ENCODE results near the gene MTCL1. TPM values are rescaled to one million over a fixed set of nuclear protein-coding genes. Genes with fewer than 3 reads are reported as not detected.

Gene MTCL1
- total RNA-seq, 4 donors from 2014 or later, result 12.3 to 35.9 (median 26.1) TPM

DNA sequence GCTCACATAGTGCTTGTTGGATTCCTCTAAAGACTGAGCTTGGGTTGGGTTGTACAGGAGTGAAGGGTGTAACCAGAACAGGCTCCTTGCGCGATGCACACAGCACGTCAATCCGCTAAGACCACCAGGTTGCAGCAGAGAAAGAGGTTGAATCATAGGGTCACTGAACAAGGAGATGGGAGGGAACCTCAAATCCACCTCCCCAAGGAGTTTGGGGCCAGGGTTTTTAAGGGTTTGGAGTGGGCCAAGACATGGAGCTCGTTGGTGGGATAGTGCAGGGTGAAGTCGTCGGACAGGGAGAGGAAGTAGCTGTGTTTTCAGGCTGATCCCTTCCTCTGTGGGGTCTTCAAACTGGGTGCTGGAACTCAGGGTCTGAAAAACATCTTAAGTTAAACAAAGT is 20.8 kb upstream of the MTCL1 start:
- H3K4me3 ChIP-seq, result no peak overlapping the region
- H3K27ac ChIP-seq, result no peak overlapping the region
- TF ChIP-seq, protein P1, sequence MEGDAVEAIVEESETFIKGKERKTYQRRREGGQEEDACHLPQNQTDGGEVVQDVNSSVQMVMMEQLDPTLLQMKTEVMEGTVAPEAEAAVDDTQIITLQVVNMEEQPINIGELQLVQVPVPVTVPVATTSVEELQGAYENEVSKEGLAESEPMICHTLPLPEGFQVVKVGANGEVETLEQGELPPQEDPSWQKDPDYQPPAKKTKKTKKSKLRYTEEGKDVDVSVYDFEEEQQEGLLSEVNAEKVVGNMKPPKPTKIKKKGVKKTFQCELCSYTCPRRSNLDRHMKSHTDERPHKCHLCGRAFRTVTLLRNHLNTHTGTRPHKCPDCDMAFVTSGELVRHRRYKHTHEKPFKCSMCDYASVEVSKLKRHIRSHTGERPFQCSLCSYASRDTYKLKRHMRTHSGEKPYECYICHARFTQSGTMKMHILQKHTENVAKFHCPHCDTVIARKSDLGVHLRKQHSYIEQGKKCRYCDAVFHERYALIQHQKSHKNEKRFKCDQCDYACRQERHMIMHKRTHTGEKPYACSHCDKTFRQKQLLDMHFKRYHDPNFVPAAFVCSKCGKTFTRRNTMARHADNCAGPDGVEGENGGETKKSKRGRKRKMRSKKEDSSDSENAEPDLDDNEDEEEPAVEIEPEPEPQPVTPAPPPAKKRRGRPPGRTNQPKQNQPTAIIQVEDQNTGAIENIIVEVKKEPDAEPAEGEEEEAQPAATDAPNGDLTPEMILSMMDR (IDR thresholded peaks at IDR 0.05), result no peak
- no peak for TF ChIP-seq POLR2AphosphoS5 (IDR thresholded peaks at IDR 0.05)
- TF ChIP-seq POLR2A (IDR thresholded peaks at IDR 0.05), result no peak
- no peak for TF ChIP-seq EP300 (IDR thresholded peaks at IDR 0.05; ENCODE audit: low read depth)
- no peaks in the 10 kb centered on the region for H3K4me1 ChIP-seq
- in situ Hi-C loops (cut with MboI; ENCODE audit: low pct_ligation_motif_present in 1 of 4, low pct_unique_long_range_greater_than_20kb in 1 of 4, low sequenced_read_pairs in 3 of 4), result loop anchor here in 1 of 4 donors (25.0 kb wide), 1 partner anchor 303 kb away; no protein-coding TSS in a partner anchor
- no peak for DNase-seq
- no peaks in the 10 kb centered on the region for H3K27me3 ChIP-seq
- no peaks in the 10 kb centered on the region for H3K9me3 ChIP-seq
- 93% methylated on average over 7 of the region's 7 CpGs; no CpG with 5 or more reads in 1 of the 2 donors for WGBS, 2 donors (ENCODE audit: low coverage in 1 of 2)
- intact Hi-C loops (cut with DNase I; ENCODE audit: low total_unique reads), result no loop called here
- no peaks in the 10 kb centered on the region for H3K36me3 ChIP-seq

DNA sequence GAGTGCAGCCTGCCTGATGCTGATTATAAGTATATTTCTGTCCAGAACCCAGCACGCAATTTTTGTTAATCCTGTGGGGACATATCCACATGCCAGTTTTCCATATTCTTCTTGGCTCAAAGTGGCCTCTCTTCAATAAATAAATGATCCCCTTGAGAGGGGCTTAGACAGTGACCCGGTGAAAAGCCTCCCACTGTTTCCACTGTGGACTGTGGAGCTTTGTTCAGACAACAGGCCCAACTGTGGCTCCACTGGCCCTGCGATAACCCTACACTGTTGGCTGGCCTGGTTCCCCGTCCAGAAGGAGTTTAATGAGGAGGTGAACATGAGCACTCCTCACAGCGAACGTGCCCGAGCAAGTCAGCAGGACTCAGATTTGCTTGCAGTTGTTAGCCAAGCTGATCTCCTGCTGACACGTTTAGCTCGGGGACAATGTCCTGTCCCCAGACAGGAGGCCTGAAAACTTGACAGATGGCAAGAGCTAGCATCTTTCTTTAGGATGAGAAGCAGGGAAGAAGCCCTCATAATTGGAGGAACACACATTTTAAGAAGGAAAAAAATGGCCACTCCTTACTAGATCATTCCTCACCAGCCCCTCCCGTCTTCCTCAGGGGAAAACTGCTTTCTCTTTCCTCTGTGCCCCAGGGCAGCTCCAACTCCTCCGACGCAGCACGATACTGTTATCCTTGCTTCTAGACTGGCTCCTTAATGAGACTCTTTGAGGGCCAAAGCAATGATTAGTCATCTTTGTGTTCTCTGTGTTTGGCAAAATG is 20.0 kb upstream of the MTCL1 start:
- H3K36me3 ChIP-seq, result no peaks in the 10 kb centered on the region
- H3K9me3 ChIP-seq, result no peaks in the 10 kb centered on the region
- H3K27ac ChIP-seq, result no peak overlapping the region
- TF ChIP-seq EP300 (IDR thresholded peaks at IDR 0.05; ENCODE audit: low read depth) (no peak), POLR2A (IDR thresholded peaks at IDR 0.05) (no peak), POLR2AphosphoS5 (IDR thresholded peaks at IDR 0.05) (no peak)
- TF ChIP-seq, protein P1 (IDR thresholded peaks at IDR 0.05), result no peak
- H3K4me3 ChIP-seq, result no peak overlapping the region
- in situ Hi-C loops (cut with MboI; ENCODE audit: low pct_ligation_motif_present in 1 of 4, low pct_unique_long_range_greater_than_20kb in 1 of 4, low sequenced_read_pairs in 3 of 4), result loop anchor here in 1 of 4 donors (25.0 kb wide), 1 partner anchor 302 kb away; no protein-coding TSS in a partner anchor
- WGBS, 2 donors (ENCODE audit: low coverage in 1 of 2), result 73% methylated on average over 2 to 10 of the region's 13 CpGs
- H3K27me3 ChIP-seq, result no peaks in the 10 kb centered on the region
- DNase-seq, result no peak
- intact Hi-C loops (cut with DNase I; ENCODE audit: low total_unique reads), result no loop called here
- no peaks in the 10 kb centered on the region for H3K4me1 ChIP-seq

DNA sequence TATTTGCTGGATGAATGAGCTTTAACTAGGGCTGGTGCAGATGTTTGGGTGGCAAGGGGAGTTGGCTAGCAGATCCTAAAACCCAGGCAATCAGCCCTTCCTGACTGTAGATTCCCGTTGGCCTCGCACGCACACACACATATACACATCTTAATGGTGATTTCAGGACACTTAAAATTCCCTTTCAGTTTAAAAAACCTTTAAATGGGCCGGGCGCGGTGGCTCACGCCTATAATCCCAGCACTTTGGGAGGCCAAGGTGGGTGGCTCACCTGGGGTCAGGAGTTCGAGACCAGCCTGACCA is 19.5 kb upstream of the MTCL1 start:
- H3K36me3 ChIP-seq, result no peaks in the 10 kb centered on the region
- DNase-seq, result no peak
- H3K4me1 ChIP-seq, result no peaks in the 10 kb centered on the region
- TF ChIP-seq EP300 (IDR thresholded peaks at IDR 0.05; ENCODE audit: low read depth) (no peak), POLR2AphosphoS5 (IDR thresholded peaks at IDR 0.05) (no peak), POLR2A (IDR thresholded peaks at IDR 0.05) (no peak)
- TF ChIP-seq, protein P1 (IDR thresholded peaks at IDR 0.05), result no peak
- WGBS, 2 donors (ENCODE audit: low coverage in 1 of 2), result 88 to 100% methylated on average over 2 to 8 of the region's 8 CpGs
- intact Hi-C loops (cut with DNase I; ENCODE audit: low total_unique reads) (no loop called here), in situ Hi-C loops (cut with MboI; ENCODE audit: low pct_ligation_motif_present in 1 of 4, low pct_unique_long_range_greater_than_20kb in 1 of 4, low sequenced_read_pairs in 3 of 4) (loop anchor here in 1 of 4 donors (25.0 kb wide), 1 partner anchor 301 kb away; no protein-coding TSS in a partner anchor)
- no peak overlapping the region for H3K4me3 ChIP-seq
- H3K27me3 ChIP-seq, result no peaks in the 10 kb centered on the region
- no peak overlapping the region for H3K27ac ChIP-seq
- H3K9me3 ChIP-seq, result no peaks in the 10 kb centered on the region

DNA sequence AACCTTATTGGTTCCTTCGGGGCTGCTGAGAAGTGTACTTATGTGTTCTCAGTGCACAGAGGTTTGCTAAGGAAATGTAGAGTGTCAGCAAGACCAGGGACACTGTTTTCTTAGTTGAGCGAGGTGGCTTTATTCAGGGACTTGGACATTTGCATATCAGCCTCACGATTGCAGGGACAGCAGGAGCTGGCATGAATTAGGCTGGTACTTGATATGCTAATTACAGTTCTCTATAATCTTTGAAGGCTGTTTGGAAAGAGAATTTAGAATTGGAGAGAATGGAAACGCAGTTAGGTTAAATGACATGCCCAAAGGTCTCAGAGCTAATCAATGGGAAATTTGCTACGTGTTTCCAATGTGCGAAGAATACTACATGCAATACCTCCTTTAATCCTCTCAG is 18.7 kb upstream of the MTCL1 start:
- H3K27me3 ChIP-seq, result no peaks in the 10 kb centered on the region
- H3K4me1 ChIP-seq, result no peaks in the 10 kb centered on the region
- intact Hi-C loops (cut with DNase I; ENCODE audit: low total_unique reads), result no loop called here
- no peak for DNase-seq
- H3K27ac ChIP-seq, result no peak overlapping the region
- TF ChIP-seq POLR2AphosphoS5 (IDR thresholded peaks at IDR 0.05) (no peak), POLR2A (IDR thresholded peaks at IDR 0.05) (no peak), EP300 (IDR thresholded peaks at IDR 0.05; ENCODE audit: low read depth) (no peak)
- TF ChIP-seq, protein P1 (IDR thresholded peaks at IDR 0.05), result no peak
- WGBS, 2 donors (ENCODE audit: low coverage in 1 of 2), result 76% methylated on average over 6 of the region's 6 CpGs
- no peaks in the 10 kb centered on the region for H3K36me3 ChIP-seq
- in situ Hi-C loops (cut with MboI; ENCODE audit: low pct_ligation_motif_present in 1 of 4, low pct_unique_long_range_greater_than_20kb in 1 of 4, low sequenced_read_pairs in 3 of 4), result loop anchor here in 1 of 4 donors (25.0 kb wide), 1 partner anchor 301 kb away; no protein-coding TSS in a partner anchor
- no peak overlapping the region for H3K4me3 ChIP-seq
- H3K9me3 ChIP-seq, result no peaks in the 10 kb centered on the region
